CD4-positive, alpha-beta T cell (primary cell): ENCODE measurements around the gene SPG7. TPM values are rescaled to one million over a fixed set of nuclear protein-coding genes. Genes with fewer than 3 reads are reported as not detected.
A peak's percentile ranks its signal among the peaks of the same experiment; 100 is the strongest.

Experiments used
- ATAC-seq: fragments of 200-7000 bp; cut with Tn5 transposase; one replicate; pipeline ENCODE4 v1.10.0; 2022; ENCODE audit warnings: mild to moderate bottlenecking; ENCODE audit not compliant: poor library complexity
- CTCF ChIA-PET: fragments of 350-600 bp; sonication (Branson Sonifier 250); formaldehyde crosslinking; loops from one replicate; lab custom pipeline; 2021; ENCODE audit warnings: antibody characterized with exemption, inconsistent platforms; lab: Charles Lee
- POLR2A ChIA-PET: fragments of 350-600 bp; sonication (Branson Sonifier 250); formaldehyde crosslinking; loops from one replicate; lab custom pipeline; 2021; ENCODE audit warnings: antibody characterized with exemption, inconsistent platforms; lab: Charles Lee
- DNase-seq, 14 experiments: peaks; one replicate each; pipeline ENCODE4 v3.0.0-alpha.2; 2013 to 2020; ENCODE audit warnings: mixed read lengths in 2 of 14
- H3K27ac ChIP-seq, 2 donors: one replicate each; pipeline versions ENCODE4 v1.5.1 to v1.7.0; 2013; ENCODE audit warnings: low read length in 2 of 2, low read depth in 1 of 2, mild to moderate bottlenecking in 1 of 2
- H3K27me3 ChIP-seq, 2 experiments: 1 replicate in 1 of 2; 2 replicates in 1 of 2; pipeline versions ENCODE4 v1.6.1 to v1.7.0; 2013; ENCODE audit warnings: low read length in 2 of 2, control low read depth in 1 of 2, mild to moderate bottlenecking in 1 of 2, moderate library complexity in 1 of 2; ENCODE audit not compliant: insufficient read depth in 2 of 2, control insufficient read depth in 1 of 2
- H3K36me3 ChIP-seq: one replicate; pipeline ENCODE4 v1.6.1; 2013; ENCODE audit warnings: low read length, control low read depth; ENCODE audit not compliant: insufficient read depth
- H3K4me1 ChIP-seq: one replicate; pipeline ENCODE4 v1.6.1; 2013; ENCODE audit warnings: low read length, control low read depth; ENCODE audit not compliant: insufficient read depth
- H3K4me3 ChIP-seq: one replicate; pipeline ENCODE4 v1.5.1; 2013; ENCODE audit warnings: mild to moderate bottlenecking, low read length, moderate library complexity
- H3K9me3 ChIP-seq, 2 experiments: 1 replicate in 1 of 2; 2 replicates in 1 of 2; pipeline versions ENCODE4 v1.6.1 to v1.7.0; 2013; ENCODE audit warnings: low read length in 2 of 2, mild to moderate bottlenecking in 2 of 2, control low read depth in 1 of 2, moderate library complexity in 1 of 2; ENCODE audit not compliant: control insufficient read depth in 1 of 2, insufficient read depth in 1 of 2
- H3K27ac Mint-ChIP-seq: one replicate; pipeline ENCODE4 v1.8.0; 2020; ENCODE audit warnings: mixed read lengths
- H3K27me3 Mint-ChIP-seq: one replicate; pipeline ENCODE4 v1.8.0; 2021; ENCODE audit warnings: mixed read lengths
- H3K36me3 Mint-ChIP-seq: one replicate; pipeline ENCODE4 v1.8.0; 2021; ENCODE audit warnings: low read depth, mixed read lengths
- H3K4me1 Mint-ChIP-seq: one replicate; pipeline ENCODE4 v1.8.0; 2021; ENCODE audit warnings: low read depth, mixed read lengths
- H3K4me3 Mint-ChIP-seq: one replicate; pipeline ENCODE4 v1.8.0; 2020; ENCODE audit warnings: mild to moderate bottlenecking, mixed read lengths
- H3K9me3 Mint-ChIP-seq: one replicate; pipeline ENCODE4 v1.8.0; 2020; ENCODE audit warnings: mixed read lengths
- intact Hi-C, 2 experiments: fragments of 100-400 bp; cut with DNase I in 1 of 2; cut with micrococcal nuclease in 1 of 2; formaldehyde crosslinking; loops; one replicate each; pipeline versions ENCODE4 v1.15.1 to v1.9.0; 2023 to 2025; cut with DNase I, micrococcal nuclease
- total RNA-seq, 174 experiments: library from RNA in 2 of 174; stranded (reverse) in 2 of 174; gene quantifications; one replicate each; pipeline ENCODE4 v1.2.3 and lab custom pipeline; 2021 to 2026
- TF ChIP-seq, protein P1 (sequence below): fragments of 200-600 bp; IDR thresholded peaks from one replicate; pipeline ENCODE4 v1.8.0; 2022; ENCODE audit warnings: antibody characterized with exemption, mild to moderate bottlenecking

The SPG7 gene
- total RNA-seq, 2 experiments from 2014 or later = 163 to 167 TPM

GRCh38 chr16:89537549-89537925, 29.3 kb downstream of the SPG7 start:
- H3K27ac Mint-ChIP-seq = peak overlapping the region; percentile 12
- Histone ChIP-seq H3K4me1 (peaks cover 34% of the 10 kb centered on the region), H3K27me3 (no peaks in the 10 kb centered on the region), H3K36me3 (peaks cover 40% of the 10 kb centered on the region), H3K9me3 (no peaks in the 10 kb centered on the region), H3K4me3 (no peak overlapping the region), H3K27ac (no peak overlapping the region)
- peaks cover 44% of the 10 kb centered on the region for H3K36me3 Mint-ChIP-seq
- peaks cover 25% of the 10 kb centered on the region for H3K4me1 Mint-ChIP-seq
- no peaks in the 10 kb centered on the region for H3K9me3 Mint-ChIP-seq
- DNase-seq (no peak), ATAC-seq (no peak)
- TF ChIP-seq, protein P1, sequence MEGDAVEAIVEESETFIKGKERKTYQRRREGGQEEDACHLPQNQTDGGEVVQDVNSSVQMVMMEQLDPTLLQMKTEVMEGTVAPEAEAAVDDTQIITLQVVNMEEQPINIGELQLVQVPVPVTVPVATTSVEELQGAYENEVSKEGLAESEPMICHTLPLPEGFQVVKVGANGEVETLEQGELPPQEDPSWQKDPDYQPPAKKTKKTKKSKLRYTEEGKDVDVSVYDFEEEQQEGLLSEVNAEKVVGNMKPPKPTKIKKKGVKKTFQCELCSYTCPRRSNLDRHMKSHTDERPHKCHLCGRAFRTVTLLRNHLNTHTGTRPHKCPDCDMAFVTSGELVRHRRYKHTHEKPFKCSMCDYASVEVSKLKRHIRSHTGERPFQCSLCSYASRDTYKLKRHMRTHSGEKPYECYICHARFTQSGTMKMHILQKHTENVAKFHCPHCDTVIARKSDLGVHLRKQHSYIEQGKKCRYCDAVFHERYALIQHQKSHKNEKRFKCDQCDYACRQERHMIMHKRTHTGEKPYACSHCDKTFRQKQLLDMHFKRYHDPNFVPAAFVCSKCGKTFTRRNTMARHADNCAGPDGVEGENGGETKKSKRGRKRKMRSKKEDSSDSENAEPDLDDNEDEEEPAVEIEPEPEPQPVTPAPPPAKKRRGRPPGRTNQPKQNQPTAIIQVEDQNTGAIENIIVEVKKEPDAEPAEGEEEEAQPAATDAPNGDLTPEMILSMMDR = no peak
- ChIA-PET CTCF (no interaction called here), POLR2A (interaction anchor here (1.4 kb wide), 1 partner anchor 11 kb away, joined by 3 read pairs; no protein-coding TSS in a partner anchor)
- no peaks in the 10 kb centered on the region for H3K27me3 Mint-ChIP-seq
- intact Hi-C loops = no loop called here
- no peak overlapping the region for H3K4me3 Mint-ChIP-seq

DNA sequence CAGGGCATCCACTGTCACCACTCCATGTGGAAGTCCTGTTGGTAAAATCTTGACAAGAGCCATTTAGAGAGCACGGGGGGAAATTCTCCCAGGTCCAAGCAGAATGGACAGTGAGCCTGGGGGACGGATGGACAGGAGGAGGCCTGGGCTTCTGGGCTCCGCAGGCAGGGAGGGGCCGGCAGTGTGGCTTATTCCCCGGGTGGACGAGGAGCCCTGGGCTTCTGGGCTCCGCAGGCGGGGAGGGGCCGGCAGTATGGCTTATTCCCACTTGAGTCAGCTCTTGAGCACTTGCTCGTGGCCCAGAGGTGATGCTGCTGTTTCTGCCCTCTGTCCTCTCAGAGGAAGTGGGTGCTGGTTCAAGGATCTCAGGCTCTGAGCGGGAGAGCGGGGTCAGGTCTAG, 30.1 kb downstream of the SPG7 start:
- DNase-seq (no peak), ATAC-seq (no peak)
- ChIA-PET CTCF (interaction anchor here (0.5 kb wide), 1 partner anchor 204 kb away, joined by 4 read pairs; no protein-coding TSS in a partner anchor), POLR2A (interaction anchor here (1.4 kb wide), 1 partner anchor 10 kb away, joined by 3 read pairs; no protein-coding TSS in a partner anchor)
- TF ChIP-seq, protein P1 = no peak
- Histone ChIP-seq H3K36me3 (peaks cover 40% of the 10 kb centered on the region), H3K27me3 (no peaks in the 10 kb centered on the region), H3K4me3 (no peak overlapping the region), H3K27ac (no peak overlapping the region), H3K4me1 (peaks cover 33% of the 10 kb centered on the region), H3K9me3 (no peaks in the 10 kb centered on the region)
- Mint-ChIP-seq H3K36me3 (peaks cover 45% of the 10 kb centered on the region), H3K27ac (no peak overlapping the region), H3K4me1 (peaks cover 26% of the 10 kb centered on the region), H3K9me3 (no peaks in the 10 kb centered on the region), H3K4me3 (no peak overlapping the region), H3K27me3 (no peaks in the 10 kb centered on the region)
- intact Hi-C loops = no loop called here

GRCh38 chr16:89540557-89540956, 32.4 kb downstream of the SPG7 start:
- Histone ChIP-seq H3K4me1 (peaks cover 10% of the 10 kb centered on the region), H3K36me3 (peaks cover 53% of the 10 kb centered on the region), H3K27ac (no peak overlapping the region), H3K4me3 (no peak overlapping the region), H3K27me3 (no peaks in the 10 kb centered on the region), H3K9me3 (no peaks in the 10 kb centered on the region)
- Mint-ChIP-seq H3K36me3 (peaks cover 34% of the 10 kb centered on the region), H3K27me3 (no peaks in the 10 kb centered on the region), H3K9me3 (no peaks in the 10 kb centered on the region), H3K4me3 (no peak overlapping the region), H3K4me1 (peaks cover 4% of the 10 kb centered on the region), H3K27ac (no peak overlapping the region)
- ATAC-seq (no peak), DNase-seq (no peak)
- intact Hi-C loops = no loop called here
- TF ChIP-seq, protein P1 = no peak
- POLR2A ChIA-PET = interaction anchor here (1.2 to 1.7 kb wide), 2 partner anchors 9 to 33 kb away, joined by 3 to 5 read pairs; partner anchors contain the start of gene SPG7
- CTCF ChIA-PET = no interaction called here
